Adrenal gland (tissue), 12 donors: ENCODE results near the gene RETSAT. TPM values are rescaled to one million over a fixed set of nuclear protein-coding genes. Genes with fewer than 3 reads are reported as not detected.

Experiments
- DNase-seq, 7 donors: peaks; one replicate each; pipeline ENCODE4 v3.0.0-alpha.2; 2019 to 2020
- H3K27ac ChIP-seq, 5 donors: fragments of 200-600 bp; sonication (generic) in 4 of 5; 1 replicate in 3 of 5; 2 replicates in 2 of 5; pipeline versions ENCODE4 v1.5.1 to v1.8.0; 2016 to 2020; ENCODE audit warnings: mild to moderate bottlenecking in 1 of 5
- H3K27me3 ChIP-seq: fragments of 200-600 bp; 2 replicates; pipeline ENCODE4 v1.8.0; 2021
- H3K36me3 ChIP-seq, 2 donors: fragments of 200-600 bp; replicated peaks in 1 of 2; 1 replicate in 1 of 2; 2 replicates in 1 of 2; pipeline versions ENCODE4 v1.5.1 to v1.8.0; 2018 to 2022
- H3K4me1 ChIP-seq, 2 donors: fragments of 200-600 bp; replicated peaks in 1 of 2; 1 replicate in 1 of 2; 2 replicates in 1 of 2; pipeline versions ENCODE4 v1.5.1 to v1.8.0; 2018 to 2021
- H3K4me3 ChIP-seq, 4 donors: fragments of 200-600 bp; sonication (generic) in 3 of 4; one replicate each; pipeline ENCODE4 v1.5.1; 2016 to 2018
- H3K9me3 ChIP-seq, 3 donors: fragments of 200-600 bp; sonication (generic) in 1 of 3; replicated peaks in 1 of 3; 1 replicate in 2 of 3; 2 replicates in 1 of 3; pipeline versions ENCODE4 v1.5.1 to v1.8.0; 2016 to 2021
- CTCF ChIP-seq, 6 experiments: fragments of 450-650 bp in 4 of 6; fragments of 200-600 bp in 2 of 6; sonication (generic) in 1 of 6; IDR thresholded peaks; 1 replicate in 5 of 6; 2 replicates in 1 of 6; pipeline versions ENCODE4 v1.5.1 to v1.8.0; 2016 to 2021; ENCODE audit warnings: antibody characterized with exemption in 6 of 6, mild to moderate bottlenecking in 2 of 6, moderate library complexity in 1 of 6
- POLR2A ChIP-seq, 2 donors: fragments of 450-650 bp; IDR thresholded peaks; one replicate each; pipeline ENCODE4 v1.6.1; 2017; ENCODE audit warnings: antibody characterized with exemption in 2 of 2, mild to moderate bottlenecking in 2 of 2, moderate library complexity in 1 of 2
- WGBS, 4 donors: extraction: QIAGEN DNeasy Blood & Tissue Kit in 2 of 4; methylation state at CpG; one replicate each; pipeline versions ENCODE4 v1.1.5 to v1.1.7; 2013 to 2017; 5-methylcytosine and 5-hydroxymethylcytosine counted together
- intact Hi-C, 2 donors: fragments of 100-400 bp; cut with DNase I; formaldehyde crosslinking; loops; one replicate each; pipeline versions ENCODE4 v1.14.1 to v1.15.0; 2022 to 2023
- polyA plus RNA-seq, 3 donors: library from polyadenylated mRNA; stranded (reverse); fragments of 200-250 nt in 2 of 3; fragments of 350-450 nt in 1 of 3; fragmentation: Illumina TruSeq in 1 of 3; extraction: RNeasy Lipid Tissue Mini Kit (QIAGEN cat#74804) in 1 of 3; gene quantifications; one replicate each; pipeline ENCODE4 v1.2.3, GENCODE V29; 2013 to 2014
- total RNA-seq, 9 donors: library from RNA; depleted of rRNA in 4 of 9; stranded (reverse); fragments of >200 nt in 4 of 9; fragments of 120-200 nt in 1 of 9; fragmentation: NEBNext Ultra II Directional in 1 of 9; extraction: Animal tissue kit (Norgen Biotek cat#: 25700) in 1 of 9; gene quantifications; one replicate each; pipeline versions ENCODE4 v1.1.0 to v1.2.4, GENCODE V29; 2013 to 2023
- donor health status: healthy with polysubstance abuse.
- donor health status: Bipolar disorder and iron deficiency.
- donor health status: DM: yes; HTN: yes; CAD: no.
- donor health status: DM: no; HTN: no; CAD: no.
- donor health status: DM: no; HTN: no; CAD: no.
- donor health status: DM: yes; HTN: yes; CAD: no.

Gene RETSAT
- total and polyA plus RNA-seq, 12 donors: 26.1 to 209 (median 126) TPM

- no peak overlapping the region for H3K4me3 ChIP-seq
- no peak overlapping the region for H3K27ac ChIP-seq
- H3K27me3 ChIP-seq: no peaks in the 10 kb centered on the region
- H3K36me3 ChIP-seq: peaks cover 0 to 21% of the 10 kb centered on the region in 2 donors
- H3K4me1 ChIP-seq: peaks cover 24 to 53% of the 10 kb centered on the region in 2 donors
- no peak for DNase-seq
- intact Hi-C loops: no loop called here
- TF ChIP-seq CTCF (IDR thresholded peaks at IDR 0.05): no peak
- no peak for TF ChIP-seq POLR2A (IDR thresholded peaks at IDR 0.05)
- 75 to 94% (median 86%) methylated on average over 1 to 2 of the region's 2 CpGs for WGBS, 4 donors
- H3K9me3 ChIP-seq: no peaks in the 10 kb centered on the region
Measured at GRCh38 chr2:85356186-85356585, 1.9 kb upstream of the RETSAT start.

GRCh38 chr2:85355521-85355920, 1.2 kb upstream of the RETSAT start:
- peak in 1 of 7 donors; percentile 27 for DNase-seq
- H3K4me3 ChIP-seq: peak overlapping the region in 2 of 4 donors; percentile 88 to 99
- TF ChIP-seq POLR2A (IDR thresholded peaks at IDR 0.05) (no peak), CTCF (IDR thresholded peaks at IDR 0.05) (no peak)
- H3K36me3 ChIP-seq: peaks cover 0 to 28% of the 10 kb centered on the region in 2 donors
- no peaks in the 10 kb centered on the region for H3K9me3 ChIP-seq
- peaks cover 24 to 53% of the 10 kb centered on the region in 2 donors for H3K4me1 ChIP-seq
- intact Hi-C loops: no loop called here
- 67 to 79% (median 74%) methylated on average over 2 to 3 of the region's 3 CpGs for WGBS, 4 donors
- H3K27ac ChIP-seq: no peak overlapping the region
- no peaks in the 10 kb centered on the region for H3K27me3 ChIP-seq

GRCh38 chr2:85355073-85355410, 714 bp upstream of the RETSAT start:
- H3K4me3 ChIP-seq: peak overlapping the region; percentile 81 to 99 (median 92)
- TF ChIP-seq CTCF (IDR thresholded peaks at IDR 0.05) (no peak), POLR2A (IDR thresholded peaks at IDR 0.05) (no peak)
- H3K27ac ChIP-seq: peak overlapping the region; percentile 65 to 93 (median 77)
- intact Hi-C loops: no loop called here
- no peaks in the 10 kb centered on the region for H3K9me3 ChIP-seq
- H3K27me3 ChIP-seq: no peaks in the 10 kb centered on the region
- H3K36me3 ChIP-seq: peaks cover 0 to 32% of the 10 kb centered on the region in 2 donors
- H3K4me1 ChIP-seq: peaks cover 24 to 53% of the 10 kb centered on the region in 2 donors
- WGBS, 4 donors: 7 to 14% (median 10%) methylated on average over 6 to 10 of the region's 10 CpGs
- DNase-seq: no peak

GRCh38 chr2:85353876-85354285, 447 bp downstream of the RETSAT start:
- peak; percentile 53 to 82 (median 77) for DNase-seq
- WGBS, 4 donors: 13 to 21% (median 17%) methylated on average over 14 to 16 of the region's 16 CpGs
- Histone ChIP-seq H3K4me1 (peaks cover 24 to 51% of the 10 kb centered on the region in 2 donors), H3K27ac (peak overlapping the region in 4 of 5 donors; percentile 49 to 93 (median 83)), H3K36me3 (peaks cover 0 to 44% of the 10 kb centered on the region in 2 donors), H3K9me3 (no peaks in the 10 kb centered on the region), H3K4me3 (peak overlapping the region; percentile 21 to 99 (median 92)), H3K27me3 (no peaks in the 10 kb centered on the region)
- no peak for TF ChIP-seq POLR2A (IDR thresholded peaks at IDR 0.05)
- no peak for TF ChIP-seq CTCF (IDR thresholded peaks at IDR 0.05)
- intact Hi-C loops: no loop called here
